PC-9 (cell line): Measurements from ENCODE around the gene ETNK2.

Source experiments
- EZH2 ChIP-seq: fragments of 200-600 bp; sonication (generic); IDR thresholded peaks from 2 replicates; pipeline ENCODE4 v1.8.0; 2017; ENCODE audit warnings: antibody characterized with exemption, low read depth
- TF ChIP-seq, protein P1 (sequence below): fragments of 200-600 bp; sonication (generic); conservative IDR thresholded peaks from 2 replicates; pipeline ENCODE4 v1.6.1; 2017; ENCODE audit warnings: mixed run types, antibody characterized with exemption, mild to moderate bottlenecking, moderate library complexity

DNA sequence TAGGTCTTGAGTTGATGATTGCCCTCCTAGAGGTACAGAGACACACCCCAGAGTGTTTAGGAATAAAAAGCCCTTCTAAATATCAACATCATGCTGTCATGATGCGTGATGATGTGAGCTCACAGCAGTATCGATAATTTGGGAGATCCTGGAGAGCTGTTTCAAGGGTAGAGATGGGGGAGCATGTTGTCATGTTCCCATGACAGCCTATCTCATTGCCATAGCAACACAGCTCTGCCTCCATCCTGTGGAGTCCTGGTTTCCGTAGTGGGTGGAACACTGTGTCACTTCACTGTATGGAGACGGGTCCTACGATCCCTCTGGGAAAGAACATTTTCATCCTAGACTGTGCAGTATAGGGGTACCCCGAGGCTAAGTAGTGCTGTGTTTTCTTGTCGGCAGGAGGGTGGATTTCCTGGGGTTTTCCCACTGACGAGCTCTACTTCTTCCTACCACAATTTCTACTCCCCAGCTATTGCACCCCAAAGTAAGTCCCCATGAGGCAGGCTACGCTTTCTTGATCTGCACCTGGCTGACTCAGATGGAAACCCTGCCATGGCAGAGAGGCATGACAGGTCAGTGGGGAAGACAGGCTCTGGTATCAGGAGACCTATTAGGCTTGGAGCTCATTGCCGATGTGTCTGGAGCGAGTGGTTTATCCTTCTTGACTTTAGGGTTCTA, 37.3 kb upstream of the ETNK2 start:
- TF ChIP-seq, protein P1, sequence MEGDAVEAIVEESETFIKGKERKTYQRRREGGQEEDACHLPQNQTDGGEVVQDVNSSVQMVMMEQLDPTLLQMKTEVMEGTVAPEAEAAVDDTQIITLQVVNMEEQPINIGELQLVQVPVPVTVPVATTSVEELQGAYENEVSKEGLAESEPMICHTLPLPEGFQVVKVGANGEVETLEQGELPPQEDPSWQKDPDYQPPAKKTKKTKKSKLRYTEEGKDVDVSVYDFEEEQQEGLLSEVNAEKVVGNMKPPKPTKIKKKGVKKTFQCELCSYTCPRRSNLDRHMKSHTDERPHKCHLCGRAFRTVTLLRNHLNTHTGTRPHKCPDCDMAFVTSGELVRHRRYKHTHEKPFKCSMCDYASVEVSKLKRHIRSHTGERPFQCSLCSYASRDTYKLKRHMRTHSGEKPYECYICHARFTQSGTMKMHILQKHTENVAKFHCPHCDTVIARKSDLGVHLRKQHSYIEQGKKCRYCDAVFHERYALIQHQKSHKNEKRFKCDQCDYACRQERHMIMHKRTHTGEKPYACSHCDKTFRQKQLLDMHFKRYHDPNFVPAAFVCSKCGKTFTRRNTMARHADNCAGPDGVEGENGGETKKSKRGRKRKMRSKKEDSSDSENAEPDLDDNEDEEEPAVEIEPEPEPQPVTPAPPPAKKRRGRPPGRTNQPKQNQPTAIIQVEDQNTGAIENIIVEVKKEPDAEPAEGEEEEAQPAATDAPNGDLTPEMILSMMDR: no peak
- no peak for TF ChIP-seq EZH2
